K562 (cell line): ENCODE measurements around the gene CA6. TPM values are rescaled to one million over a fixed set of nuclear protein-coding genes. Genes with fewer than 3 reads are reported as not detected.
A peak's percentile ranks its signal among the peaks of the same experiment; 100 is the strongest.

Experiments
- BACH1 ChIP-seq: fragments of 200-800 bp; sonication (Bioruptor generic); IDR thresholded peaks from 2 replicates; pipeline ENCODE4 v1.6.1; 2016; ENCODE audit warnings: missing genetic modification characterization, missing compliant biosample characterization
- CREB3 ChIP-seq: fragments of 450-650 bp; conservative IDR thresholded peaks from 2 replicates; pipeline ENCODE4 v1.6.1; 2016; ENCODE audit warnings: missing genetic modification characterization, low read depth, mild to moderate bottlenecking, missing compliant biosample characterization, moderate library complexity
- CREB5 ChIP-seq: fragments of 250-450 bp; sonication (Bioruptor Pico); IDR thresholded peaks from 2 replicates; pipeline ENCODE4 v1.5.0; 2020; ENCODE audit warnings: mild to moderate bottlenecking
- DDX20 ChIP-seq: fragments of 450-650 bp; IDR thresholded peaks from 2 replicates; pipeline ENCODE4 v1.6.1; 2016; ENCODE audit warnings: missing genetic modification characterization, low read depth, mild to moderate bottlenecking, missing compliant biosample characterization, moderate library complexity
- HDAC8 ChIP-seq: fragments of 450-650 bp; IDR thresholded peaks from 2 replicates; pipeline ENCODE4 v1.6.1; 2016; ENCODE audit warnings: mild to moderate bottlenecking, missing genetic modification characterization, moderate library complexity, missing compliant biosample characterization
- MAZ ChIP-seq, 2 experiments: fragments of 450-650 bp in 1 of 2; sonication (generic) in 1 of 2; formaldehyde crosslinking; IDR thresholded peaks in 1 of 2; conservative IDR thresholded peaks in 1 of 2; 2 replicates each; pipeline versions ENCODE4 v1.4.0 to v1.5.0; 2020; ENCODE audit warnings: mild to moderate bottlenecking in 1 of 2, missing genetic modification reagents in 1 of 2
- MEF2D ChIP-seq: conservative IDR thresholded peaks from 2 replicates; pipeline ENCODE4 v1.6.1; 2016; ENCODE audit warnings: low read depth, missing genetic modification characterization, missing compliant biosample characterization
- MXD1 ChIP-seq: fragments of 250-450 bp; sonication (Bioruptor Pico); IDR thresholded peaks from 2 replicates; pipeline ENCODE4 v1.8.0; 2021; ENCODE audit warnings: borderline replicate concordance, mild to moderate bottlenecking, moderate library complexity; ENCODE audit not compliant: poor library complexity, severe bottlenecking
- NR2C2 ChIP-seq, 2 experiments: fragments of 200-800 bp in 1 of 2; sonication (Bioruptor generic) in 1 of 2; sonication (generic) in 1 of 2; formaldehyde crosslinking in 1 of 2; IDR thresholded peaks; 2 replicates each; pipeline versions ENCODE4 v1.6.1 to v1.8.0; 2016 to 2022; ENCODE audit warnings: mild to moderate bottlenecking in 1 of 2, missing compliant biosample characterization in 1 of 2, missing genetic modification characterization in 1 of 2, missing genetic modification reagents in 1 of 2
- SIN3B ChIP-seq: fragments of 450-650 bp; IDR thresholded peaks from 2 replicates; pipeline ENCODE4 v1.6.1; 2017; ENCODE audit warnings: low read depth, mild to moderate bottlenecking, moderate library complexity
- ZBTB26 ChIP-seq: fragments of 450-650 bp; formaldehyde crosslinking; IDR thresholded peaks from 2 replicates; pipeline ENCODE4 v1.4.0; 2022; ENCODE audit warnings: missing genetic modification characterization
- ZFX ChIP-seq: sonication (generic); formaldehyde crosslinking; IDR thresholded peaks from 2 replicates; pipeline ENCODE4 v1.8.0; 2022; ENCODE audit warnings: mild to moderate bottlenecking, missing genetic modification reagents, moderate library complexity
- ZNF174 ChIP-seq: fragments of 250-450 bp; sonication (Bioruptor Pico); IDR thresholded peaks from 2 replicates; pipeline ENCODE4 v1.4.0; 2020; ENCODE audit warnings: mild to moderate bottlenecking
- ZNF184 ChIP-seq: sonication (generic); formaldehyde crosslinking; IDR thresholded peaks from 2 replicates; pipeline ENCODE4 v1.5.0; 2020; ENCODE audit warnings: missing genetic modification reagents
- ZNF41 ChIP-seq: fragments of 250-450 bp; sonication (Bioruptor Pico); conservative IDR thresholded peaks from 2 replicates; pipeline ENCODE4 v1.4.0; 2020; ENCODE audit warnings: mild to moderate bottlenecking
- ZNF507 ChIP-seq: conservative IDR thresholded peaks from 2 replicates; pipeline ENCODE4 v1.6.1; 2017; ENCODE audit warnings: missing genetic modification characterization, missing compliant biosample characterization
- polyA plus RNA-seq, 8 experiments: library from polyadenylated mRNA; depleted of rRNA in 4 of 8; stranded (reverse) in 5 of 8; unstranded in 3 of 8; fragments of >200 nt; fragmentation: Nextera tagmentation in 2 of 8; fragmentation: Illumina TruSeq in 1 of 8; extraction: Ambion mirVana in 2 of 8; extraction: Trizol in 1 of 8; gene quantifications; 2 replicates each; pipeline versions ENCODE4 v1.2.1 to v1.2.3, GENCODE V29; 2011 to 2014; ENCODE audit warnings: inconsistent platforms in 1 of 8, missing spikeins in 1 of 8
- total RNA-seq, 7 experiments: library from RNA; depleted of rRNA in 6 of 7; stranded (reverse); fragments of >200 nt in 6 of 7; fragmentation: Illumina TruSeq in 2 of 7; extraction: Trizol in 2 of 7; gene quantifications; 2 replicates each; pipeline versions ENCODE4 v1.2.1 to v1.2.3, GENCODE V29; 2011 to 2021; ENCODE audit warnings: low replicate concordance in 1 of 7
- TF ChIP-seq, protein P1 (sequence below): fragments of 450-650 bp; formaldehyde crosslinking; IDR thresholded peaks from 2 replicates; pipeline ENCODE4 v1.4.0; 2020; ENCODE audit warnings: mild to moderate bottlenecking, moderate library complexity
- TF ChIP-seq, protein P2 (sequence below): sonication (generic); formaldehyde crosslinking; IDR thresholded peaks from 2 replicates; pipeline ENCODE4 v1.8.1; 2023; ENCODE audit warnings: mild to moderate bottlenecking, missing genetic modification reagents

CA6 gene
- total and polyA plus RNA-seq, 9 of the 15 experiments (the other 6 are each of a cell fraction or from before 2014, with no cell fraction given), result not detected

DNA sequence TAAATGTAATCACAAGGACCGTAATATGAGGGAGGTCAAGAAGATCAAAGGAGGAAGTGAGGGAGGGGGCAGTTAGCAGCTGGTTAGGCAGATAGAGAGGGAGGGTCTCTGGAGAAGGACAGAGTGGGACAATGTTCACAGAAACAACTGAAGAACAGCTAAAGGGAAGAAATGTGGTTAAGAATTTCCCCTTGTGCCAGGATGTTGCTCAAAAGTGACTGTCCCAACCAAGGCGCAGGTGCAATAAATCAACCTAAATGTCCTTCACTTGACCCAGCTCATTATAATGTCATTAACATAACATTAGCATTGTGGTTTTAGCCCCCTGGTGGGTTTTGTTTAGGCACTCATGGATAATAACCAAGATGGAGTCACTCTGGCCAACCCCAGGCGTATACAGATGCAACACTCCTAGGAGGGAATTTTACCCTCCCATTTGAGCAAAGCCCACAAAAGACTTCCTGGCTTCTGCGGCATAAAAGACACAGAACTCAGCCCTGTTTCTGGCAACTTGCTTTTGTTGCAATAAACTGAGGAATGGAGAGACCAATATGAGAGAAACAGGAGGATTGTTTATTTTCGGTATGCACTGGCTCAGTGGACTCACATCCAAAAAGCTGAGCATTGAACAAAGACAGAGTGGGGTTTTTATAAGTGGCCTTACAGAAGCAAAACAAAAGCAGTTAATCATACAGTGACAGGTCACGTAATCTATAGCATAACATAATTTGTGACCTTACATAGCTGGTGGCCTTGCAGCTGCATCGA is 7.3 kb upstream of the CA6 start (continued):
- TF ChIP-seq, protein P1, sequence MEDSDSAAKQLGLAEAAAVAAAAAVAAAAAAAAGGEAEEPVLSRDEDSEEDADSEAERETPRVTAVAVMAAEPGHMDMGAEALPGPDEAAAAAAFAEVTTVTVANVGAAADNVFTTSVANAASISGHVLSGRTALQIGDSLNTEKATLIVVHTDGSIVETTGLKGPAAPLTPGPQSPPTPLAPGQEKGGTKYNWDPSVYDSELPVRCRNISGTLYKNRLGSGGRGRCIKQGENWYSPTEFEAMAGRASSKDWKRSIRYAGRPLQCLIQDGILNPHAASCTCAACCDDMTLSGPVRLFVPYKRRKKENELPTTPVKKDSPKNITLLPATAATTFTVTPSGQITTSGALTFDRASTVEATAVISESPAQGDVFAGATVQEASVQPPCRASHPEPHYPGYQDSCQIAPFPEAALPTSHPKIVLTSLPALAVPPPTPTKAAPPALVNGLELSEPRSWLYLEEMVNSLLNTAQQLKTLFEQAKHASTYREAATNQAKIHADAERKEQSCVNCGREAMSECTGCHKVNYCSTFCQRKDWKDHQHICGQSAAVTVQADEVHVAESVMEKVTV (CRISPR knock-in tag), result no peak
- TF ChIP-seq ZNF184 (CRISPR knock-in tag) (no peak), MEF2D (tag) (no peak), CREB3 (tag) (peak; percentile 74; the same call in 1 of the 2 replicates), NR2C2 (CRISPR knock-in tag; IDR thresholded peaks at IDR 0.05) (no peak), NR2C2 (tag; IDR thresholded peaks at IDR 0.05) (no peak), DDX20 (tag) (peak; percentile 68), ZFX (CRISPR knock-in tag) (no peak), HDAC8 (tag) (peak; percentile 74; the same call in 1 of the 2 replicates), SIN3B (no peak), MAZ (CRISPR knock-in tag; conservative IDR thresholded peaks at IDR 0.05 in 1 of 2, IDR thresholded peaks at IDR 0.05 in 1 of 2) (no peak), BACH1 (tag) (no peak), ZNF41 (CRISPR knock-in tag) (no peak), ZNF174 (no peak), MXD1 (CRISPR knock-in tag) (no peak), CREB5 (CRISPR knock-in tag) (no peak), ZBTB26 (CRISPR knock-in tag) (no peak), ZNF507 (no peak)
- TF ChIP-seq, protein P2, sequence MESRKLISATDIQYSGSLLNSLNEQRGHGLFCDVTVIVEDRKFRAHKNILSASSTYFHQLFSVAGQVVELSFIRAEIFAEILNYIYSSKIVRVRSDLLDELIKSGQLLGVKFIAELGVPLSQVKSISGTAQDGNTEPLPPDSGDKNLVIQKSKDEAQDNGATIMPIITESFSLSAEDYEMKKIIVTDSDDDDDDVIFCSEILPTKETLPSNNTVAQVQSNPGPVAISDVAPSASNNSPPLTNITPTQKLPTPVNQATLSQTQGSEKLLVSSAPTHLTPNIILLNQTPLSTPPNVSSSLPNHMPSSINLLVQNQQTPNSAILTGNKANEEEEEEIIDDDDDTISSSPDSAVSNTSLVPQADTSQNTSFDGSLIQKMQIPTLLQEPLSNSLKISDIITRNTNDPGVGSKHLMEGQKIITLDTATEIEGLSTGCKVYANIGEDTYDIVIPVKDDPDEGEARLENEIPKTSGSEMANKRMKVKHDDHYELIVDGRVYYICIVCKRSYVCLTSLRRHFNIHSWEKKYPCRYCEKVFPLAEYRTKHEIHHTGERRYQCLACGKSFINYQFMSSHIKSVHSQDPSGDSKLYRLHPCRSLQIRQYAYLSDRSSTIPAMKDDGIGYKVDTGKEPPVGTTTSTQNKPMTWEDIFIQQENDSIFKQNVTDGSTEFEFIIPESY, result no peak
